GM06990 (cell line): ENCODE data around the gene HRH1.
"Not testable (repeated sequence)": the region's sequence is repeated elsewhere in the genome, so short reads cannot be mapped to it uniquely, and the experiment has no call there.

Source experiments
- DNase-seq: peaks from one replicate; pipeline ENCODE4 v3.0.0-alpha.2; 2011; ENCODE audit not compliant: insufficient read length; ENCODE audit errors: extremely low read depth
- H3K27me3 ChIP-seq: replicated peaks from 2 replicates; pipeline ENCODE4 v1.6.0; 2011; ENCODE audit warnings: low read length; ENCODE audit not compliant: control insufficient read depth, insufficient read depth
- H3K36me3 ChIP-seq: 2 replicates; pipeline ENCODE4 v1.5.1; 2011; ENCODE audit warnings: low read length; ENCODE audit not compliant: control insufficient read depth, insufficient read depth
- H3K4me3 ChIP-seq: replicated peaks from 2 replicates; pipeline ENCODE4 v1.5.1; 2011; ENCODE audit warnings: low read depth, mild to moderate bottlenecking, control low read depth, low read length
- TF ChIP-seq, protein P1 (sequence below): IDR thresholded peaks from 2 replicates; pipeline ENCODE4 v1.5.1; 2011; ENCODE audit warnings: low read length, control low read depth, mild to moderate bottlenecking, inconsistent platforms; ENCODE audit not compliant: insufficient read depth, poor library complexity, severe bottlenecking

The HRH1 gene

DNA sequence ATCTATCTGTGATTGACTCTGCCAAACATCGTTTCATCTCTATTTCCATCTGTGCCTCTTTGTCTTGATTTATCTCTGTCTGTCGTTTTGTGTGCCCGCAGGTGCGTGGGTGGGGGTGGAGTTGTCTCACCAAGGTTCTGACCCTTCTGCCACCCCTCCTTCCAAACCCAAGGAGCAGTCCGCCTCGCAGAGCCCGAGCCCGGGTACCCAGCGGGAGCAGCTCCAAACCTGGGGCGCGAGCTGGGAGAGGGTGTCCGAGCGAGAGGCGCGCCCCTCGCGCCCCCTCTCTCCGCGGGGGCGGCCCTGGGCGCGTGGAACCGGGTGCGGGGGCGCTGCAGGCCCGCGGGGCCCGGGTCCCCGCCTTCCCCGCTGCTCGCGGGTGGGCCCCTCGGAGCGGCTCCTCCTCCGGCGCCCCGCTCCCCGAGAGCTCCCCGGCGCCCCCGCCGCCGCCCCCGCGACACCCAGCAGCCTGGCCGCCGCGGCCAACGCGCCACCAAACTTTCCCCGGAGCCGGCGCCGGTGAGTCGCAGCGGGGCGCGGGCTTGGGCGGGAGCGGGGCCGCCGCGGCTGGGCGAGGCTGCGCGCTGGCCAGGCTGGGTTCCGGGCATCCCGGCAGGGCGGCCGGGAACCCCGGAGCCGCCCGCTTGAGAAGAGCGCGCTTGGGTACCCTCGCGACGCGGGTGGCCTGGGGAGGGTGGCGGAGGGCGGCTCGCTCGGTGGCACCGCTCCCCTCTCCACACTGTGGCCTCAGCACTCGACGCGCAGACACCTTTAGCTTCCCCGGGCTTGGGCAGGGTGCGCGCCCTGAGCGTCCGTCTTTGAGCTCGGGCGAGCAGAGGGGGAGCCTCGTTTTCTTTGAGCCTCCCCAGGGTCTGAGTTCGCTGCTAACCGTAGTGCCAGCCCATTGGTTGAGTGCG lies at the start of gene HRH1:
Gene HRH1, plus strand, starts transcription at position 458 of the 917 bp plus-strand sequence. CDS start 104,545 bp downstream, outside the sequence.
- no peak for DNase-seq
- no peaks in the 10 kb centered on the region for H3K36me3 ChIP-seq
- no peak within 1 kb of the TSS for H3K4me3 ChIP-seq
- peaks cover 3% of the 10 kb centered on the region for H3K27me3 ChIP-seq
- TF ChIP-seq, protein P1, sequence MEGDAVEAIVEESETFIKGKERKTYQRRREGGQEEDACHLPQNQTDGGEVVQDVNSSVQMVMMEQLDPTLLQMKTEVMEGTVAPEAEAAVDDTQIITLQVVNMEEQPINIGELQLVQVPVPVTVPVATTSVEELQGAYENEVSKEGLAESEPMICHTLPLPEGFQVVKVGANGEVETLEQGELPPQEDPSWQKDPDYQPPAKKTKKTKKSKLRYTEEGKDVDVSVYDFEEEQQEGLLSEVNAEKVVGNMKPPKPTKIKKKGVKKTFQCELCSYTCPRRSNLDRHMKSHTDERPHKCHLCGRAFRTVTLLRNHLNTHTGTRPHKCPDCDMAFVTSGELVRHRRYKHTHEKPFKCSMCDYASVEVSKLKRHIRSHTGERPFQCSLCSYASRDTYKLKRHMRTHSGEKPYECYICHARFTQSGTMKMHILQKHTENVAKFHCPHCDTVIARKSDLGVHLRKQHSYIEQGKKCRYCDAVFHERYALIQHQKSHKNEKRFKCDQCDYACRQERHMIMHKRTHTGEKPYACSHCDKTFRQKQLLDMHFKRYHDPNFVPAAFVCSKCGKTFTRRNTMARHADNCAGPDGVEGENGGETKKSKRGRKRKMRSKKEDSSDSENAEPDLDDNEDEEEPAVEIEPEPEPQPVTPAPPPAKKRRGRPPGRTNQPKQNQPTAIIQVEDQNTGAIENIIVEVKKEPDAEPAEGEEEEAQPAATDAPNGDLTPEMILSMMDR = no peak

- not testable (repeated sequence) for H3K36me3 ChIP-seq, DNase-seq, H3K27me3 ChIP-seq, H3K4me3 ChIP-seq
Observed at GRCh38 chr3:11113316-11113715, 41.0 kb upstream of the HRH1 start.

DNA sequence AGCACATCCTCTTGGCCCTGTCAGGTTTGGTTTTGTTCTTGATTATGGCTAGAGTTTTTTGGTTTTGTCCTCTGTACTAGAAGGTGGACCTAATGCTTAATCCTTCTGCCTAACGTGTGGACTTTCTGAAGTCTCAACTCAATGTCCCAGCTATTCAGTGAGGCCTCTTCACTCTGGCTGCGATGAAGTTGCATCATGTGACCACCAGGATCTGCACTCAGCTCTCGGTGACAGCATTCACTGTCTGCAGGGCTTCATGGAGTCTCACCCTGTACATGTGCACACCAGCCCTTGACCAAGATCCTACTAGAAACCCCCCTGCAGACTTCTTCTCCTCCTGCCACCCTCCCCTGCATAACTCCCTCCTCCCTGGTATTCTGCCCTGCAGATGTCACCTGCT lies 38.7 kb upstream of the HRH1 start:
- no peaks in the 10 kb centered on the region; the same call in none of the 2 replicates for H3K27me3 ChIP-seq
- DNase-seq = no peak
- H3K36me3 ChIP-seq = no peaks in the 10 kb centered on the region
- TF ChIP-seq, protein P1 = no peak
- no peak overlapping the region for H3K4me3 ChIP-seq

DNA sequence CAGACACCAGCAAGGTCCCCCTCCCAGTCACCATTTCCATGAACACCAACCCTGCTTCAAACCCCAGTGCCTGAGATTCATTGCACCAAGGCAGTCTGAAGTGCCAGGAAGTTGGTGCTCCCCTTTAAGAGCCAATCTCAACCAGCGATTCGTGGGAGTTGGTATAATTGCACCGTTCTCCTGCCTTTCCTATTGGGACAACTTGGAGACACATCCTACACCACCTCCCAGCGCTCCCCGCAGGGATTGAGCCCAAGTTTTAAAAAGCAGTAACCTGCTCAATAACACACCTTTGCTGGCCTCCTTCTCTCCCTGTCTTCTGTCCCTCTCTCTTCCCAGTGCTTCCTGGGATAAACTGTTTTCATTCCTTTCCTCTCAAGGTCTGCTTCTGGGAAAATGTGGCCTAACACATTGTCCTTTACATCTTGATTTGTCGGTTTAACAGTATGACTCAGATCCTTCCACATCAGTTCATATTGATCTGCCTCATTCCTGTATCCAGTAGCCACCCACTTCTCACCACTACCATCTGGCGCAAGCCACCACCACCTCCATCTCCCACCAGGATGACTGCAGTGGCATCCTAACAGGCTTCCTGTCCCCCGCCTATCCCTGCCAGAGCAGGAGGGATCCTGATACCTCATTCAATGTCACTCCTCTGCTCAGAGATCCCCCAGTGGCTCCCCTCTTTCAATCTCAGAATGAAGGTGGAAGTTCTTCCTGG lies 37.8 kb upstream of the HRH1 start:
- H3K27me3 ChIP-seq = no peaks in the 10 kb centered on the region; the same call in none of the 2 replicates
- no peak for DNase-seq
- TF ChIP-seq, protein P1 = no peak

DNA sequence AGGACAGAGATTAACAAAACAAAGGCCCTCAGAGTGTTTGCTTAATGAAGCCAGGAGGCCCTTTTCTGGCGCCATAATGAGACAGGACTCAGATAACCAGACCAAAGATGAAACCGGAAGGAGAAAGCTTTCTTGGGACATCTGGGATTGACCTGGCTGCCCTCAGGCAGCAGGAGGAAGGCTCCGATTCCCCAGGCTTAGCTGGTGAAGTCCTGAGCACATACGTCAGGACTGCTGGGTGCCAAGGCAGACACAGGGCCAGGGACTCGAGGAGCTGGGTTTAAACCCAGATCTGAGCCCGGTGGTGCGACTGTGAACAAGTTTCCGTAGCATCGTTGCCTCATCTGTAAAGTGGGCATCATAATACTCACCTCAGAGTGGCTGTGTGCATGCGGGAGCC lies 36.7 kb upstream of the HRH1 start:
- no peaks in the 10 kb centered on the region; the same call in none of the 2 replicates for H3K27me3 ChIP-seq

More for the DNA sequence above, 37.8 kb upstream of the HRH1 start:
- Histone ChIP-seq H3K4me3 (no peak overlapping the region), H3K36me3 (no peaks in the 10 kb centered on the region)

More for the DNA sequence above, 36.7 kb upstream of the HRH1 start:
- H3K36me3 ChIP-seq = no peaks in the 10 kb centered on the region
- no peak overlapping the region for H3K4me3 ChIP-seq
- DNase-seq = no peak
- TF ChIP-seq, protein P1 = no peak
